Gastrocnemius medialis (tissue), 4 donors: ENCODE results near the gene ZBTB18. TPM values are rescaled to one million over a fixed set of nuclear protein-coding genes. Genes with fewer than 3 reads are reported as not detected.

ENCODE experiments used
- ATAC-seq, 2 donors: fragments of 150-250 bp; one replicate each; pipeline ENCODE4 v1.9.1; 2016
- DNase-seq, 2 donors: peaks; one replicate each; pipeline ENCODE4 v3.0.0-alpha.2; 2019
- H3K27ac ChIP-seq, 4 donors: fragments of 200-600 bp; sonication (generic); 1 replicate in 1 of 4; 2 replicates in 3 of 4; pipeline ENCODE4 v1.5.1; 2016 to 2018; ENCODE audit warnings: mild to moderate bottlenecking in 2 of 4, moderate library complexity in 1 of 4
- H3K27me3 ChIP-seq, 3 donors: fragments of 200-600 bp; sonication (generic) in 2 of 3; 1 replicate in 1 of 3; 2 replicates in 2 of 3; pipeline versions ENCODE4 v1.5.1 to v1.6.0; 2016 to 2019; ENCODE audit warnings: mild to moderate bottlenecking in 1 of 3, moderate library complexity in 1 of 3
- H3K36me3 ChIP-seq, 2 donors: fragments of 200-600 bp; sonication (generic) in 1 of 2; one replicate each; pipeline ENCODE4 v1.5.1; 2017 to 2018
- H3K4me1 ChIP-seq, 2 donors: fragments of 200-600 bp; sonication (generic) in 1 of 2; one replicate each; pipeline ENCODE4 v1.5.1; 2016 to 2017; ENCODE audit warnings: mild to moderate bottlenecking in 2 of 2
- H3K4me3 ChIP-seq, 4 donors: fragments of 200-600 bp; sonication (generic) in 3 of 4; 1 replicate in 1 of 4; 2 replicates in 3 of 4; pipeline ENCODE4 v1.5.1; 2016 to 2019; ENCODE audit warnings: mild to moderate bottlenecking in 2 of 4
- H3K9me3 ChIP-seq, 3 donors: fragments of 200-600 bp; sonication (generic) in 2 of 3; 1 replicate in 1 of 3; 2 replicates in 2 of 3; pipeline ENCODE4 v1.5.1; 2016 to 2019
- POLR2A ChIP-seq, 2 donors: fragments of 450-650 bp; IDR thresholded peaks; one replicate each; pipeline ENCODE4 v1.6.1; 2017; ENCODE audit warnings: antibody characterized with exemption in 2 of 2, mild to moderate bottlenecking in 2 of 2, moderate library complexity in 2 of 2
- in situ Hi-C, 4 donors: fragments of 200-750 bp; cut with MboI; loops; one replicate each; pipeline versions ENCODE4 v1.15.0 to v1.8.0; 2017; ENCODE audit warnings: low sequenced_read_pairs in 4 of 4
- intact Hi-C: fragments of 100-400 bp; cut with DNase I; formaldehyde crosslinking; loops from one replicate; pipeline ENCODE4 v1.15.1; 2023; ENCODE audit warnings: low total_unique reads
- total RNA-seq, 4 donors: library from RNA; depleted of rRNA; stranded (reverse); fragments of >200 nt; gene quantifications; one replicate each; pipeline versions ENCODE4 v1.1.0 to v1.2.3, GENCODE V29; 2016
- TF ChIP-seq, protein P1 (sequence below), 5 experiments: fragments of 450-650 bp in 3 of 5; fragments of 200-600 bp in 2 of 5; sonication (generic) in 2 of 5; IDR thresholded peaks in 4 of 5; conservative IDR thresholded peaks in 1 of 5; 1 replicate in 4 of 5; 2 replicates in 1 of 5; pipeline ENCODE4 v1.5.1; 2016 to 2019; ENCODE audit warnings: antibody characterized with exemption in 5 of 5, mild to moderate bottlenecking in 3 of 5, moderate library complexity in 3 of 5

Gene ZBTB18
- total RNA-seq, 4 donors from 2014 or later: 48.2 to 60.7 (median 55.5) TPM

DNA sequence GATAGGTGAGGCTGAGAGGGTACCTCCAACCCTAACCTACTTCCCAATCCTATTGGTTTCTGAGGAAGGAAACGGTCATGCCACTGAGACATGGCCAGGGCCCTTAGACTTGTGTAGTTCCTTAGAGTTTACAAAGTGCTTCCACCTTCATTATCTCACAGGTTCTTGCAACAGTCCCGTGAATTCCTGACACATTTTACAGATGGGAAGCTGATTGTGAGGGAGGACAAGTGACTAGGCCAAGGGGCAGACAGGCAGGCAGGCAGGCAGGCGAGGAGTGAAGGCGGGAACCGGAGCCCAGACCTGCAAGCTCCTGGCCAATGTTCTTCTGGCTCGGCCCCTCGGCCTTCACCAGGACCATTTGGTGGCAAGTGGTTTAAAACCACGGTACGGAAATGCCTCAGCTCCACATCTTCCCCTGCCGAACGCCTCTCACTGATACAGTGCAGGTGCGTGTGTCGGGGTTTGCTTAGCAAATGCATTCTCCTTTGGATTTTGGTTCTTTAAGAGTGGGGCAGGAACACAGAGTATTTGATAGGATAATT lies 45.1 kb downstream of the ZBTB18 start:
- no peak for ATAC-seq
- Histone ChIP-seq H3K27me3 (peaks cover 8 to 18% (median 10%) of the 10 kb centered on the region in 3 donors), H3K4me1 (no peaks in the 10 kb centered on the region), H3K4me3 (no peak overlapping the region), H3K9me3 (no peaks in the 10 kb centered on the region), H3K27ac (no peak overlapping the region), H3K36me3 (no peaks in the 10 kb centered on the region)
- in situ Hi-C loops: no loop called here
- intact Hi-C loops: no loop called here
- no peak for DNase-seq
- TF ChIP-seq POLR2A (IDR thresholded peaks at IDR 0.05): no peak
- TF ChIP-seq, protein P1, sequence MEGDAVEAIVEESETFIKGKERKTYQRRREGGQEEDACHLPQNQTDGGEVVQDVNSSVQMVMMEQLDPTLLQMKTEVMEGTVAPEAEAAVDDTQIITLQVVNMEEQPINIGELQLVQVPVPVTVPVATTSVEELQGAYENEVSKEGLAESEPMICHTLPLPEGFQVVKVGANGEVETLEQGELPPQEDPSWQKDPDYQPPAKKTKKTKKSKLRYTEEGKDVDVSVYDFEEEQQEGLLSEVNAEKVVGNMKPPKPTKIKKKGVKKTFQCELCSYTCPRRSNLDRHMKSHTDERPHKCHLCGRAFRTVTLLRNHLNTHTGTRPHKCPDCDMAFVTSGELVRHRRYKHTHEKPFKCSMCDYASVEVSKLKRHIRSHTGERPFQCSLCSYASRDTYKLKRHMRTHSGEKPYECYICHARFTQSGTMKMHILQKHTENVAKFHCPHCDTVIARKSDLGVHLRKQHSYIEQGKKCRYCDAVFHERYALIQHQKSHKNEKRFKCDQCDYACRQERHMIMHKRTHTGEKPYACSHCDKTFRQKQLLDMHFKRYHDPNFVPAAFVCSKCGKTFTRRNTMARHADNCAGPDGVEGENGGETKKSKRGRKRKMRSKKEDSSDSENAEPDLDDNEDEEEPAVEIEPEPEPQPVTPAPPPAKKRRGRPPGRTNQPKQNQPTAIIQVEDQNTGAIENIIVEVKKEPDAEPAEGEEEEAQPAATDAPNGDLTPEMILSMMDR (IDR thresholded peaks at IDR 0.05 in 4 of 5, conservative IDR thresholded peaks at IDR 0.05 in 1 of 5): no peak

DNA sequence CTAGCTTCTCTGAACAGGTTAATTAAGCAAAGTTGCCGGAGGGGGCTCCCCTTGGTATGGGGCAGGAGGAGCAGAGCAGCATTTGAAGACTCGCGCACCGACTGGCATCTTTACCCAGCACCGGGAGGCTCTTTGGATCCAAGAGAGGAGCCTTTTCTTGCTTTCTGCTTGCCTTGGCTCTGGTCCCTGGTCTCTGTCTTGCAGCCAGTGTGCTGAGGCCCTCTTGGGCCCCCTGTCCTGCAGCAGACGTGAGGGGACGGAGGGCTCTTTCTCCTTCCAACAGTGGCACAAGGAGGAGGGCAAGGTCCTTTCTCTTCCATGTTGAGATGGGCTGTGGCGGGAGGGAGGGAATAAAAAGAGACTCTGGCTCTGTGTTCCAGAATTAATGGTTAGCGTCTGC lies 45.6 kb downstream of the ZBTB18 start:
- no peak for TF ChIP-seq POLR2A (IDR thresholded peaks at IDR 0.05)
- TF ChIP-seq, protein P1 (IDR thresholded peaks at IDR 0.05 in 4 of 5, conservative IDR thresholded peaks at IDR 0.05 in 1 of 5): no peak
- no peaks in the 10 kb centered on the region for H3K9me3 ChIP-seq
- intact Hi-C loops: no loop called here
- H3K27me3 ChIP-seq: peaks cover 7 to 18% (median 14%) of the 10 kb centered on the region in 3 donors
- in situ Hi-C loops: no loop called here
- no peaks in the 10 kb centered on the region for H3K36me3 ChIP-seq
- H3K4me1 ChIP-seq: no peaks in the 10 kb centered on the region
- DNase-seq: no peak
- no peak for ATAC-seq
- no peak overlapping the region for H3K27ac ChIP-seq
- no peak overlapping the region for H3K4me3 ChIP-seq

DNA sequence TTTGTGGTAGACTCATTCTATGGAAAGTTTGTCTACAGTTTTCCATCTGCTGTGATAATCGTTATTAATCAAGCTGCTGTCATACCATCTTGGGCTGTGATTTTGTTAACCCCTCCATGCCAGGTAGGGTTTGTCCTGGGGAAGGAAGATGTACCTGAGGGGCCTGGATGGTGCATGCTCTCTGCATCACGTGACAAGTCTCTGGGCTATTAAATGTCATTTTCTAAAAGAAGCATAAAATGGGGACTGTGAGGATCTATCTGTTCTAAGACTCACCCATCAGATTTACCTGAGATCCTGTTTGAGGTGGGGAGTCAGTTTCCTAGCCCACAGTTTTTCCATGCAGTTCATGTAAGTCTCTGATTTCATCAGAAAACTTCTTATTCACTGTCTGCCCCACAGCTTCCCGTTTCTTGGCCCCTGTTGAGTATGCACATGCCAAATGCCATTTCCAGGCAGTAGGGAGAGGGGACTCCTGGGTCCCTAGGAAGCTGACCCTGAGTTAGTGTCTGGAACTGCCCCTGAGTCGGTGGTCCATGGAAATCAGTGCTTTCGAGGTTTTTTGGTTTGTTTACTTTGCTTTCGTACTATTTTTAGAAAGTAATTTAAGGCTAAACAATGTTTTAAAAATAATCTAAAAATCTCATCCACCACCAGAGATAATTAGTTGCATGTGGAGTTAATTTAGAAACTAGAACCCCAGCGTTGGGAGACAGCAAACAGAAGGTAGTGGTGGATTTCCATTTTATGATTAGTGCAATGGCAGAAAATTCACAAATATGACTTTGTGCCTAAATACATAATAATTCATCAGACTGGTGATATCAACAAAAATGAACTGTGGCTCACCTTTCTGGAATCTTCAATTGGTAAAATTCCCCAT lies 46.7 kb downstream of the ZBTB18 start:
- ATAC-seq (no peak), DNase-seq (no peak)
- H3K36me3 ChIP-seq: no peaks in the 10 kb centered on the region
- no peak for TF ChIP-seq POLR2A (IDR thresholded peaks at IDR 0.05)
- TF ChIP-seq, protein P1 (IDR thresholded peaks at IDR 0.05 in 4 of 5, conservative IDR thresholded peaks at IDR 0.05 in 1 of 5): no peak
- H3K9me3 ChIP-seq: no peaks in the 10 kb centered on the region
- intact Hi-C loops (no loop called here), in situ Hi-C loops (no loop called here)
- H3K4me1 ChIP-seq: no peaks in the 10 kb centered on the region
- H3K4me3 ChIP-seq: no peak overlapping the region
- no peak overlapping the region for H3K27ac ChIP-seq
- H3K27me3 ChIP-seq: peaks cover 6 to 18% (median 14%) of the 10 kb centered on the region in 3 donors

DNA sequence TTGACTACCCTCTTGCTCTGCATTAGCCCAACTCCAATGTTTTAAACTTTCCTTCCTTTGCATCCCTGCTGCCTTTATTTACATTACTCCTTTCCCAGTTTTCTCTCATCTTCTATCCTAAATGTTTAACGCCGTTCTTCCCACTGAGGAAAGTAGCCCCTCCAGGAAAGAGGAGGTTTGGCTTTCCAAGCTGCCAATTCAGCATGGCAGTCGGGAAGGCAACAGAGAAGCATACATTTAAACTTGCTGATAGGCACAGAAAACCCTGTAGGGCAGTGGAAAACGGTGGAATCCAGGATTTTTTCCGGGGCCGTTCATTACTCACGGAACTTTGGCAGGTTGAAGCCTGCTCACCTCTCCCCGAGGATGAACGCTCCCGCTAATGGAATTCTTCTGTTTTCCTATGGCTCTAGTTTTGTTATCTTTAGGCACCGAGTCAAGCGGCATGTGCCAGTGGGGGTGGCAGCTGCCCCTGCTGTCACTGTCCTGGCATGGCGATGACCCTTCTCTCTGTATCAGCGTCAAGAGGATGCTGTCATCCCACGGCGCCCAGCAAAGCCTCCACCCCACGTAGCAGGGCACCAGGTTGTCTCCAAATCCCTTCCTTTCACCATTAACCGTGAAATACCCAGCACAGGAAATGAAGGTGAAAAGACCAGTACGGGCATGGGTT lies 48.3 kb downstream of the ZBTB18 start:
- DNase-seq (no peak), ATAC-seq (no peak)
- no peaks in the 10 kb centered on the region for H3K4me1 ChIP-seq
- no peak overlapping the region for H3K27ac ChIP-seq
- no peaks in the 10 kb centered on the region for H3K36me3 ChIP-seq
- TF ChIP-seq, protein P1 (IDR thresholded peaks at IDR 0.05 in 4 of 5, conservative IDR thresholded peaks at IDR 0.05 in 1 of 5): no peak
- TF ChIP-seq POLR2A (IDR thresholded peaks at IDR 0.05): no peak
- no peaks in the 10 kb centered on the region for H3K9me3 ChIP-seq
- in situ Hi-C loops: no loop called here
- peaks cover 6 to 21% (median 14%) of the 10 kb centered on the region in 3 donors for H3K27me3 ChIP-seq
- H3K4me3 ChIP-seq: no peak overlapping the region
- intact Hi-C loops: no loop called here
